Epithelial cell of prostate (primary cell): ENCODE data around the gene CASQ2.
A peak's percentile ranks its signal among the peaks of the same experiment; 100 is the strongest.
"Not testable (repeated sequence)": the region's sequence is repeated elsewhere in the genome, so short reads cannot be mapped to it uniquely, and the experiment has no call there.

Experiments used
- DNase-seq: peaks from one replicate; pipeline ENCODE4 v3.0.0-alpha.2; 2011; ENCODE audit warnings: low read depth, low spot score
- H3K27ac ChIP-seq: fragments of 450-650 bp; 2 replicates; pipeline ENCODE4 v1.5.1; 2017; ENCODE audit warnings: mild to moderate bottlenecking

CASQ2 gene

GRCh38 chr1:115781851-115782250, 13.3 kb upstream of the CASQ2 start:
- DNase-seq = no peak
- peak overlapping the region; percentile 99 for H3K27ac ChIP-seq

DNA sequence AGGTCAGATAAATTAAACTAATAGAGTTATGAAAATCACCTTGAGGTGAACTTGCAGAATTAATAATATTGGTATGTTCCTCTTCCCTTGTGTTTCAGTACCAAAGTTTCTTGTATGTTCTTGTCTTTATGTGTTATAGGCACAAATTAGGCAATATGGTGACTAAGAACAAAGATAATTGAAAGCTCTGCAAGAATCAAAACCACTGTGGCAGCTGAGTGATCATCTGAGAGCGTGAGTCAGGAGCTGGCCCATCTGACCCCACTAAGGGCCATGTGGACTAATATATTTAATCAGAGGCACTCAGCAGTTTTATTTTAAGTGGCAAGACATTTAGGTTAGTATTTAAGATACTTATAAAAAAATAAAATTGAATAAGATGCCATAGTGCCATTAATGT, 12.8 kb upstream of the CASQ2 start:
- H3K27ac ChIP-seq = peak overlapping the region; percentile 99
- DNase-seq = peak; percentile 89

DNA sequence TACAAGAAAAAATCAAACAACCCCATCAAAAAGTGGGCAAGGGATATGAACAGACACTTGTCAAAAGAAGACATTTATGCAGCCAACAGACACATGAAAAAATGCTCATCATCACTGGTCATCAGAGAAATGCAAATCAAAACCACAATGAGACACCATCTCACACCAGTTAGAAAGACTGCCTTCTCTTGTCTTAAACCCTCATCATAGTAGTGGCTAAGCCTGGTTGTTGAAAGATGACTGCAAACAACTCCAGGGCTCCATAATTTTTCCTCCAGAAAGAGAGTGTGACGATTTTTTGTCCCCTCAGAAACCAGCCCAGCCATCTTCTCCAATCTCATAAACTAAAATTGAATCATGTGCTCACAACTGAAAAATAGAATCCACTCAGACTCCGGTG, 12.1 kb upstream of the CASQ2 start:
- DNase-seq = not testable (repeated sequence)
- peak overlapping the region; percentile 99 for H3K27ac ChIP-seq

GRCh38 chr1:115779075-115779474, 10.6 kb upstream of the CASQ2 start:
- not testable (repeated sequence) for H3K27ac ChIP-seq, DNase-seq

DNA sequence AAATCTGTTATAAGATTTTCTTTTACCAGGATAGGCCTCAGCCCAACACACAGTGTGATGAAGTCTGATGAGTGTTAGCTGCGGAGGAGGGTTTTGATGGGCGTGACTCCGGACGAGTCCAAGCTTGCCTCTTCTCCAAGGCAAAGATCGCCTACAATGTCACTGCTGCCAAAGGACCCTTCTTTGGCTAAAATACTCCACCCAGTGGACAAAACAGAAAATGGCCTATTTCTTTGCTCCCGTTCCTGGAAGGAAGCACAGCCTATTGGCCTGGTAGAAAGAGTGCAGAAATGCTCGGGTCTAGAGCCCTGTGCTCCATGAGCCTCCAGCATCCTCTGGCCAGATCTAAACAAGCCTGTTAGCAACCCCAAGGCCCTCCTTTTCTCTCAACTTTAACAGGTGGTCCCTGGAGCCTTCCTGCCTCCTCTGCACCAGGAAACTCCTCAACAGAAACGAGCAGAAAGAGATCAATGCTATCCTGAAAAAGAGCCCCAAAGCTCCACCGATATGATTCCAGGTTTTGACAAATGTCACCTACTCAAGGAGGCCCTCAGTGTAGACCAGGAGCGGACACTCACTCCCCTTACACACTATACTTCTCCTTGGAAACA, 3.4 kb upstream of the CASQ2 start:
- H3K27ac ChIP-seq = peak overlapping the region; percentile 87
- DNase-seq = peak; percentile 91

DNA sequence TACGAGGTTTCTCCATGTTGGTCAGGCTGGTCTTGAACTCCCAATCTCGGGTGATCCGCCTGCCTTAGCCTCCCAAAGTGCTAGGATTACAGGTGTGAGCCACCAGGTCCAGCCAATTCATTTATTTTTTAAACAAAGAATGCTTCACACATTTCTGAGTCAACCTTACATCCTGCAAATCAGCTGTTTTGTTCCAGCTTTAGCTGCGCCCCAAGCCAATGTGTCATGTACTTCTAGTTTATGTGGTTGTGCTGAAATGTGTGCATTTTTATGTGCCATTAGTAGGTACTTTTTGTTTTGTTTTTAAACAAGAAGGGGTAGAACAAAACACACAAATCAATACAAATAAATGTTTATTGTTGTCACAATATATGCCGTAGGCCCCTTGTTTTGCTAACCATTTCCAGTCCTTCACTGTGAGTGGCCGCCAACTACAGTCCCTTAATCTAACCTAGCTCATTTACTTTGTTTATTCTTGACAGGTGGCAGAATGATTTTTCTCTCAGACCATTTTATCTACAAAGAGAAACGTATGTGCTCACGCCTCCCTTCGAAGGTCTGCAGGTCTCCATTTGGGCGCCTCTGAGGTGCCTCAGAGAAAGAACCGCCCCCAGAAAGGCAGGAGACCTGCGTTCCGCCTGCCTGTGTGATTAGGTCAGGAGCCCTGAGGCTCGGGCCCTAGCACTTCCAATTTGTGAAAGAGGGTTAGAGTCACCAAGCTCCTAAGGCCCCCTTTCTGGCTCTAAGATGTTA, 2.8 kb upstream of the CASQ2 start:
- no peak for DNase-seq
- H3K27ac ChIP-seq = peak overlapping the region; percentile 87

GRCh38 chr1:115767403-115767802, 1.1 kb downstream of the CASQ2 start:
- DNase-seq = no peak
- no peak overlapping the region for H3K27ac ChIP-seq

DNA sequence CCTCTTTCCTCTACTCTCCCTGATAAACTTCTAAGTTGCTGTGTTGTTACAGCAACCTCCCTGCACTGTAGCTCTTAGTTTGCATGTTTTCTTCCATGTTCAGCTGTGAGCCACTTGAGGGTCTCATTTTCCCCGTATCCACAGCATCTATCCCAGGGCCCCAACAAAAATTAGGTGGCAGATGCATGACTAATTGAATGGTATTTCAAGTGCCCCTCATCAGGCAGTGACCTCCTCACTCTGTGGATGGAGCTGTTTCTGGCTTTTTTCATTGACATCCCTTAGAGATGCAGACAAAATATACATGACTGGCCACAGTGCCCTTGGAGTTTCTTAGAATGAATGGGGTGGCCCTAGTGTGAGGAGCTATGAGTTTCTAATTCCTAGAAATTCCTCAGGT, 3.4 kb downstream of the CASQ2 start:
- DNase-seq = no peak
- no peak overlapping the region for H3K27ac ChIP-seq

DNA sequence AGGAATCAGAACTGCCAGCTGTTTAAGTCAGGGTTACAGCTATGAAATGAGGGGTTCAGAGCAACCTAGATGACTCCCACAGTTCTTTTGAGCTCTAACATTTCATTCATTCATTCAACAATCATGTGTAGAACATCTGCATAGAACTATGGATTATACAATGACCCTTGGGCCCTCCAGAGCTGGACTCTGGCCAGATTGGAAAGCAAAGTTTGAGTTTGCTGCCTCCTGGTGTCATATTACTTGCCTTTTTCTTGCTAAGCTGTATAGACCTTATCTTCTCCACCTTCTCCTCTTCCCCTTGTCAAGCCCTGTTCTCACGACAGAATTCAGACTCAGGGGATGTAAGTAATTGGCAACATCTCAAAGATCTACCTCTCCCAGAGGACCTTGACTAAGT, 4.0 kb downstream of the CASQ2 start:
- no peak overlapping the region for H3K27ac ChIP-seq
- no peak for DNase-seq

- H3K27ac ChIP-seq = no peak overlapping the region
- DNase-seq = no peak
Measured at GRCh38 chr1:115762779-115763178, 5.7 kb downstream of the CASQ2 start.

DNA sequence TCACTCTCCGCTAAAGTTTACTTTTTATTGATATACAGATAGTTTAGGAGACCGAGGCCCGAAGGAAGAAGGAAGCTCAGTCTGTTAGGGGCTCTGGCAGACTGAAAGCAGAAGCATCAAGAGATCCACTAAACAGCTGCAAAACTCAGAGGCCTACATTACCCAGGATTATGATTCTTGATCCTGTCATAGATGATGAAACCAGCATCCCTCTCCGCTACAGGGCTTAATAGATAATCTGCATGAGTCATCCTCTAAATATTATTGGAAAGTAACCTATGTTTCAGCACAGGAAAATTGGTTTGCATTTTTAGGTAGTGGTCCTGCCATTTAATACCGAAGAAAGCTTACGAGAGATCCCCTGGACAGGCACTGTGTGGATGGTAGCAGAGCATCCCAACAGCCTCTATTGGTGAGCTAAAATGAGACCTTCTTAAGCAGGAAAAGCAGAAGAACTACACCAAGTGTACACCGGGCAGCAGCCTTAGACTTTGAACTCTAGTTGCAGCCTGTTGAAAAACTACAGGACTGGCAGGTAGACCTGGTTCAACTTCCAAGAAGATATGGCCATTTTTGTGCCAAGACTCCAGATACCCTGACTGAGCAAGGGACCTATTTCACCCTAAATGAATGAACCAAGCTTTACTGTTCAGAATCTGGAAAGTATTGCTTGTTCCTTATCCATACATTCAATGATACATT, 6.8 kb downstream of the CASQ2 start:
- H3K27ac ChIP-seq = no peak overlapping the region
- DNase-seq = no peak

- no peak for DNase-seq
- no peak overlapping the region for H3K27ac ChIP-seq
Measured at GRCh38 chr1:115757856-115758255, 10.7 kb downstream of the CASQ2 start.

DNA sequence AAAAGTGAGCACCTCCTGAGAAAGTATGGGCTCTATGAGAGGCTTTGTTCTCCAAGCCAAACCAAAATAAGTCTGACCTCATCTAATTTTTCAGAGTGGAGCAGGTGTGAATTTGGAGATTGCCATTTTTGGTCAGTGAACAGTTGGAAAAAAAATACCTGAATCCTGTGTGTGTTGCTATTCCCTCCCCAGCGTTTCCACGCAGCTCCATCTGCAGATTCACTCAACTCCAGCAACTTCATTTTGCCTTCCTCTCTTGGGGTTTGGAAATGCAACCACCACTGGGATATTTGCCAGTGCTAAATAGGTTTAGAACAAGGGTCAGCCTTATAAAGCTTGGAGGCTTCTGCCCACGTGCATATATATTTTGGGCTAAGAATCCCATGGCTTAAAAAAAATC, 11.2 kb downstream of the CASQ2 start:
- H3K27ac ChIP-seq = no peak overlapping the region
- no peak for DNase-seq

- H3K27ac ChIP-seq = no peak overlapping the region
- DNase-seq = no peak
Measured at GRCh38 chr1:115755456-115756370, 12.8 kb downstream of the CASQ2 start.

- no peak overlapping the region for H3K27ac ChIP-seq
- DNase-seq = no peak
Measured at GRCh38 chr1:115753830-115754229, 14.7 kb downstream of the CASQ2 start.

DNA sequence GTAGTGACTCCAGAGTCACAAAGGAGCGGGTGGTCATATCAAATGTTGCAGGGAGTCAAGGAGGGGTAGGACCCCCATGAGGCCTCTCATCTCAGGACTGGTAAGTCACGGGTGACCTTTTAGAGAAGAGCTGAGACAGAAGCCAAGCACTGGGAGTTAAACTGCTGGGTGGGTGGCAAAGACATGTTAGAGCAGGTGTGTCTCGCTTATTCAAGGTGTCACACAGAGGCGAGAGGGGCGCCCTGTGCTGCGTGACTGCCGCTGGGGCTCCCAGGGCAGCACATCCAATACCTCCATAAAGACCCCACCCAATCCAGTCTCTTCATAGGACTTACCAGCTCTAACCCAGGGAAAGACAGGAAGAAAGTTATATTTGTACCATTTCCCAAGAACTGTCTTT, 15.2 kb downstream of the CASQ2 start:
- DNase-seq = no peak
- H3K27ac ChIP-seq = no peak overlapping the region

- no peak overlapping the region for H3K27ac ChIP-seq
- DNase-seq = peak; percentile 45
Measured at GRCh38 chr1:115748401-115749150, 19.9 kb downstream of the CASQ2 start.

DNA sequence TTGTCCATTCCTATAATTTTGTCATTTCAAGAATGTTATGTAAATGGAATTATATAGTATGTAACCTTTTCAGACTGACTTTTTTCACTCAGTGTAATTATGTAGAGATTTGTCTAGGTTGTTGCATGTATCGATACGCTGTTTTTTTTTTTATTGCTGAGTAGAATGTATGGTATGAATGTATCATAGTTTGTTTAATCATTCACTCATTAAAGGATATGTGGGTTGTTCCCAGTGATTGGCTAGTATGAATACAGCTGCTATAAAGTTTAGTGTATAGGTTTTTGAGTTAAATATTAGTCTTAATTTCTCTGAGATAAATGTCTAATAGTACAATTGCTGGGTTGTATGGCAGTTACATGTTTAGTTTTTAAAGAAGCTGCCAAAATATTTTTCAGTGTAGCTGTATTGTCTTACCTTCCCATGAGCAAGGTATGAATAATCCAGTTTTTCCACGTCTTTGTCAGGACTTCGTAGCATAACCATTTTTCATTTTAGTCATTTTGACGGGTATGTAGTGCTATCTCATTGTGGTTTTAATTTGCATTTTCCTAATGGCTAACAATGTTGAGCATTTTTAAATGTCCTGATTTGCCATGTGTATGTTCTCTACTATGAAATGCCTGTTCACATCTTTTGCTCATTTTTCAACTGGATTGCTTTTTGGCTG, 22.4 kb downstream of the CASQ2 start:
- DNase-seq = peak; percentile 59
- H3K27ac ChIP-seq = peak overlapping the region; percentile 64

DNA sequence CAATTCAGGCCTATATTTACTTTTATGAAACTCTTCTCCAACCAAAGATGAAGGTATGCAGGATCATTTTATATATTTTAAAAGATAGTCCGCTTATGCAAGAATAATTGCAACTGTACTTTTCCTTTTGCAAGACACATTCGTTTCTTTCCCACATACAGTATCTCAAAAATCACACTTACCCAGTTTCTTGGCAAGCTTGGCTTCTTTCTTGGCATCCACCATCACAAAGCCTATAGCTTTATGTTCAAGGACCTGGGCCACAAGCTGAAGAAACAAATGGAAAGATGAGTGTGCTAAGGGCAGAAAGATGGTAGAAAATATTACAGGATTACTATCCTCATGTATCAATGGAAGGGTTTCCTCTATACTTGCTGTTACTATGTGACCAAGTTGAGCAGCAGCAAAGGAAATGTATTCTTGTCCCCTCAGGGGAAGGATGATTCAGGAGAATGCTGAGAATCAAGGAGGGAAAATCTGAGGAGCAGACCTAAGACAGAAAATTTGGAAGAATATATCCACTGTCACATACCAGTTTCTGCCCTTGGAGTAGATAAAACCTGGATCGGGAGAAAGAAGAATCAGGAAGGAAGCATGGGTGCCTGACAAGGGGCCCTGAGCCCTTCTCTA, 23.8 kb downstream of the CASQ2 start:
- H3K27ac ChIP-seq = peak overlapping the region; percentile 64
- DNase-seq = no peak
